ENCODE data around the gene BSG.
"Not testable (repeated sequence)": the region's sequence is repeated elsewhere in the genome, so short reads cannot be mapped to it uniquely, and the experiment has no call there.

BSG gene

DNA sequence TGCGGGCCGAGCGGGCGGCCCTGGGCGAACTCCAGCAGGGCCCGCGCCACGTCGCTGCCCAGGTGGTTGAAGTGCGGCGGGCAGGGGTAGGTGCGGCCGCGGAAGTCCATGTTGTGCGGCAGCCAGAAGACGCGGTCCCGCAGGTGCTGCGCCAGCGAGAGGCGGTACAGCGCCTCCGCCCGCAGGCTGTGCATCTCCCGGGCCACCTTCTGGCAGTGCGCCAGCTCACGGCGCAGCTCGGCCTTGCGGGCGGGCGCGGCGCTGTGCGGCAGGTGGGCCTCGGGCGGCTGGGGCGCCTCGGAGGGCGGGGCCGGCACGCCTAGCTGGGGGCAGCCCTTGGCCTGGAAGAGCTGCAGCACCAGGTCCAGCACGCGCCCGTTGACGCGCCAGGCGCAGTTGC, 48.8 kb downstream of the BSG start:
- not testable (repeated sequence) for DNase-seq

DNA sequence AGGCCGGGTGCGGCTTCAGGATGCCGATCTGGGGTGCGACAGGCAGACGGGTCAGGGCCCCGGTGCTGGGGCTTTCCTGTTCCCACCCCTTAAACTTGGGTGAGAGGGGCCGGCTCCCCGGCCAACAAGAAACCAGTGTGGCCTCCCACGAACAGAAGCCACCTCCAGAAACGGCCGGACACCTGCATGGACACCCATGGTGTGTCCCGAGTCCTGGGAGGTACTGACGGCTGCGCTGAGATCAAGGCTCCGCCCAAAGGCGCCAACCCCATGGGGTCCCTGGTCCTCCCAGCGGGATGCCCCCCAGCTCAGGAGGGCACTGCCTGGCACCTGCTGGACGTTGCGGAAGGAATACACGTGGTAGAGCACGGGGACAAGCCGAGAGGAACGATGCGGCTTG, 49.4 kb downstream of the BSG start:
- DNase-seq = no peak

DNA sequence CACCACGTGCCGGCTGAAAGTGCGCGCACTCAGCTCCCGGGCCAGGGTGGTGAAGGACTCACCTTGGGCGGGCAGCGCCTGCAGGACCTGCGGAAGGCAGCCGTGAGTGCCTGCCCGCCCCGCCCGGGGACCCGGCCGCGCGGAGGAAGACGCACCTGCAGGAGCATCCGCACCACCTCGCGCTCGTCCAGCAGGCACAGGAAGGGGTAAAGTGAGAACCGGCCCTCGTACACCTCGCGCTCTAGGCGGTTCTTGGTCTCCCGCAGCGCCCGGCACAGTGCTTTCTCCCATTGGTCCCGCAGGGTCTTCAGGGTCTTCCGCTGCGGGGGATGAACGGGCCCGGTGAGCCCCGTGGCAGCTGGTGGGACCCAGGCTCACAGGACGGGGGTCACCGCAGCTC, 50.3 kb downstream of the BSG start:
- no peak for DNase-seq

DNA sequence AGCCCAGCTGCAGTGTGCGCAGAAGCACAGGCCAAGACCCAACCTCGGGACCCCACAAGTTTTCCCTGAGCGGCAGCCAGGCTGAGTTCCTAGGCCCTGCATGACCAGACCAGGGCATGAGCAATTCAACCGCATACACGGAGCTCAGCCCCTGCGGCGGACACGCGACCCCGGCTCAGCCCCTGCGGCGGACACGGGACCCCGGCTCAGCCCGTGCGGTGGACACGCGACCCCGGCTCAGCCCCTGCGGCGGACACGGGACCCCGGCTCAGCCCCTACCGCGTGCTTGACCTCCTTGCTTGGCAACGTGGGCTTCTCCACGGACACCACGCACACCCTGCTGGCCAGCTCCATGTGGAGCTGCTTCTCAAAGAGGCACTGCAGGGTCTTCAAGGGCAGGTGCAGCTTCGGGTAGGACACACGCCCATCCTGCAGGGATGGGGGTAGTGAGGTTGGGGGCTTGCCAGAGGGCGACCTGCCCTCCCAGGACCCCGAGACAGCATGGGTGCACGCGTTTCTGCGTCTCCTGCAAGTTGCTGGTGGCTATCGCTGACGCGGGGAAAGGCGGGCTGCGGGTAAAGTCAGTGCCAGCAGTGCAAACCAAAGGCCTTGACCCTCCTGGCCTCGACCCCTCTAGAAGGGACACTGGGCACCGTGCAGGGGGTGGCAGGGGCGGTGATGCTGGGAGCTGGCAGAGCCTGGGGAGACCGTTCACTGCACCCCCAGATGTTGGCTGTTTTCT, 51.0 kb downstream of the BSG start:
- no peak for DNase-seq

DNA sequence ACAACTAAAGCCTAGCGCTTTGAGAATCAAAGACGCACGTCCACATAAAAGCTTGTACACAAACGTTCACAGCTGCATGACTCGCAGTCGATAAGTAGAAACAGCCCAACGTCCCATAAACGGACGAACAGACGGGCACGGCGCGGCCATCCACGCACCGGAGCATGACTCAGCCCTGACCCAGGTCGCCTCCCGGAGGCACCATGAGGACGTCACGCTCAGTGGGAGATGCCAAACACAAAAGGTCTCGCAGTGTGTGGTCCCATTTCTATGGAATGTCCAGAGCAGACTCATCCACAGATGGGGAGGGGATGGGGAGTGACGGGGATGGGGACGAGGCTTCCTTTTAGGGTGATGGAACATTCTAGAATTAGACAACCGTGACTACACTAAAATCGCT, 51.6 kb downstream of the BSG start:
- DNase-seq = no peak

DNA sequence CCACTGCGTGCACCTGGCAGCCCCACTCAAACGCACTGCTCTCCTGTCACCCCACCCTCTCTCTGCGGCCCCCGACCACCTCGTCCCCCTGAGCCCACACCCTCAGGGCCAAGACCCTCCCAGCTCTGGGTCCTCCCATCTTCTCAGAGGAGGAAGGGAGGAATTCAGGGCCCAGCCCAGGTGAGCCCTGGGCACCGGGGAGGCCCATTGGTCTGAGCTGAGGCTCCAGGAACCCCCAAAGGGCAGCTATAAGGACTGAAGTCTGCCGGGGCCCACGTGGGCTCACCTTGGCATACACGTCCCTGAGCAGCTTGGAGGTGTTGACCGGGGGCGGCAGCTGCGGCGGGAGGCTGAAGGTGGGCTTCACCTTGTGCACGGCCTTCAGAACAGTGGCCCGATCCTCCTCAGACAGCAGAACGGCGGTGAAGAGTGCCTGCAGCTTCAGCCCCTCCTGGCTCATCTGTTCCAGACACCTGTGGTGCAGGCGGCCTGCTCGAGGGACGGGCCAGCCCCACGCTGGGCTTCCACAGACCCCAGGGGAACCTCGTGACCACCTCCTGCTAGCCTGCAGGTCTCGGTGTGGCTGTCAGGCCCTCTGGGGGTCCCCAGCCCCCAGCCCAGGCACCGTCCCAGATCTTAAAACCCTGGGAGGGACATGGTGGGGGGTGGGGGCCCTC, 52.2 kb downstream of the BSG start:
- DNase-seq = no peak

DNA sequence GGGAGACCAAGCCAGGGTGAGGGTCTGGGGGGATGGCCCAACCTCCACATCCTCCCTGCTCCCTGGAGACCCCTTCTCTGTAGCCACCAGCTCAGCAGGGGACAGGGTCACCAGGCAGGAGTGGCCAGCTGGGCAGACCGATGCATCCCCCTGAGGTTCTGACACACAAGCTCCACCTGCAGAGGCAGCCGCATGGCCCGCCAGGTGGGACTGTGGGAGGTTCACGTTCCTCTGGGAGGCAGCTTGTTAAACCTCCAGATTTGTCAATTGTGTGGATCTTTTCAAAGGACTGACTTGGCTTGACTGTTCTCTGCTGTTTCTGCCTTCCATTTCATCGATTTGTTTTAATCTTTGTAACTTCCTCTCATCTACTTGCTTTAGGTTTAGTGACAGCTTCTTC, 52.9 kb downstream of the BSG start:
- no peak for DNase-seq

DNA sequence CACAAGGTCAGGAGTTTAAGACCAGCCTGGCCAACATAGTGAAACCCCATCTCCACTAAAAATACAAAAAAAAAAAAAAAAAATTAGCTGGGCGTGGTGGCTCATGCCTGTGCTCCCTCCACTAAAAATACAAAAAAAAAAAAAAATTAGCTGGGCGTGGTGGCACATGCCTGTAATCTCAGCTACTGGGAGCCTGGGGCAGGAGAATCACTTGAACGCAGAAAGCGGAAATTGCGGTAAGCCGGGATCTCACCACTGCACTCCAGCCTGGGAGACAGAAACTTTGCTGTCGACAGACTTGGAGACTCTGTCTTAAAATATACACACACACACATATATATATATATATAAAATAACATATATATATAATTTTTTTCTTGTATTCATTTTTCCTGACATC, 54.2 kb downstream of the BSG start:
- DNase-seq = not testable (repeated sequence)

DNA sequence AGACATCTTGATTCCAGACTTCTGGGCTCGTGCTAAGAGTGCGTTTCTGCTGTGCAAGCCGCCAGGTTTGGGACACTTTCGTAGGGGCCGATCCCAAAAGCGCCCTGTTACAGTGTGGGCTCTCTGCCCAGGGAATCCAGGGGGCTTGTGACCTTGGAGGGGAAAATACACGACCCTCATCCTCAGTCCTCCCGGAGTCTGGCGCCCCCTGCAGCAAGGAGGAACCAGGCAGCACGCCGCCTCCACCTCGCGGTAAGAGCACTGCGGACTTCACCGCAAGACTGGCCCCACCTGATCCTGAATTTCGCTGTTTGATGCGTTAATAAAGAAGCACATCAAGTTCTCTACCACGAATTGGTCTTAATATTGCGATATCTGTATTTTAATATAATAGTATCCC, 55.8 kb downstream of the BSG start:
- DNase-seq = no peak

DNA sequence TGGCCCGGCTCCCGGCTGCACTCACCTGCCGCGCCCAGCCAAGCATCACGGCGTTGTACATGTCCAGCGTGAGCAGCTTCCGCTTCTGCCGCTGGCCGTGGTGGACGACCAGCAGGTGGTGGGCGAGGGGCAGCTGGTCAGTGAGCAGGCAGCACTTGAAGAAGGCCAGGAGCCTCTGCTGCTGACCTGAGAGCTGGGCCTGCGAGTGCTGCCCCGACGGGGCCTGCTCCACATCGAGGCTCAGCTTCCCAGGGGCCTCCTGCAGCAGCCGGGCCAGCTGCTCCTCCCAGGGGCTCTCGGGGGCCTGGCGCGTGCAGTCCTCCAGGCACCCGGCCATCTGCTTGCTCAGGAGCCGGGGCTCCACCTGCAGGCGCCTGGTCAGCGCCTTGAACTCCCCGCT, 57.1 kb downstream of the BSG start:
- DNase-seq = not testable (repeated sequence)

DNA sequence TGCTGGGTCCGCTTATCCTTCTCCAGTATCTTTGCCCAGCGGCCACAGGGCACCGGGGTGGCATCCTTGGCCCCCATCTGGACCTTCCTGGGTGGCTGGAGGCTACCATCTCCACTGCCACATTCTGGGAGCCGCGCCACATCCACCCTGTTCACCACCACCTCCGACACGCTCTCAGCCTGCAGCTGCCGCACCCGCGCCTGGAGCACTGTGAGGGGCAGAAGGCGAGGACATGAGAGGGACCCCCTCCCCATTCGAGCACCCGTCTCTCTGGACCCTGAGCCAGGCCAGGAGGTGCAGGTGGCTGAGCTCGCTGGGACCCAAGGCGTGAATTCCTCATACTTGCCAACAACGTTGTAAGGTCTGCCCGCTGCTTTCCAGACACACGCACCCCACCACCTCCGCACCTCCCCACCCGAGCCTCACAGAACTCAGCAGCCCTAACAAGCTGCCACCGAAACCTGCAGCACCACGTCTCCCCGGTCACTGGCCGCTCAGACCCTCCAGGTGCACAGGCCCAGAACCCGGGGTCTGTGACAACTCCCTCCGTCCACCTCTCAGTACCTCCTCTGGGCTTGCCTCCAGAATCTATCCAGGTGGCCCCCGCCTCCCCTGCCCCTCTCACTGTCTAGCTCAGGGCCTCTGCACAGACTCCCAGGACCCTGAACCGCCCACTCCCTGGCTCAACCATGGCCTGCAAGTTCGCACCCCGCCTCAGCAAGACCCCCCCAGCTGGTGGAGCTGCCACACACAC, 57.7 kb downstream of the BSG start:
- DNase-seq = no peak

DNA sequence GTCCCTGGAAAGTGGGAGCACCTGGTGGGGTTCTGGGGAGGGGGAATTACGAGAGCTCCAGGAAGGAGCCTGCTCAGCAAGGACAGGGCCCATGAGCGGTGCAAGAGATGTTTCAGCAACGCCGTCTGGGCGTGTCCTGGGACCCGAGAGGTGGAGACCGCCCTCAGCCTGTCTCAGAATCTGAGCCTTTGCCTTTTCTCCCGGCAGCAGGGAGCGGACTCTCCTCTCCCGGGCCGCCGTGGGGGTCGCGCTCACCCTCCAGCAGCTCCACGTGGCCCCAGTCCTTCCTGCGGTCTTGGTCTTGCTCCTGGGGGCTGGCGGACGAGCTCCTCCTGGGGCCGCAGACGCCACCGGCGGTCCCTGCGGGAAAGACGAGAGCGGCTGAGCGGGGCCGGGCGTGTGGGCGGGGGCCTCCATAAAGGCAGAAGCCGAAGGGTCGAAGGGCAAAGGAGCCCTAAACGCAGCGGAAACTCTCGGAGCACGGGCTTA, 60.2 kb downstream of the BSG start:
- no peak for DNase-seq

Data from CD4-positive, alpha-beta T cell treated with Interleukin-1 beta for 1 hour (primary cell).